NT2/D1 (cell line): ENCODE data around the gene ZFHX3.

Experiments
- SUZ12 ChIP-seq: IDR thresholded peaks from 2 replicates; pipeline ENCODE4 v1.6.1; 2011; ENCODE audit not compliant: insufficient read length, insufficient read depth; ENCODE audit errors: extremely low read depth
- ZNF274 ChIP-seq: IDR thresholded peaks from 2 replicates; pipeline ENCODE4 v1.6.1; 2011; ENCODE audit warnings: mild to moderate bottlenecking, low read depth, low read length

DNA sequence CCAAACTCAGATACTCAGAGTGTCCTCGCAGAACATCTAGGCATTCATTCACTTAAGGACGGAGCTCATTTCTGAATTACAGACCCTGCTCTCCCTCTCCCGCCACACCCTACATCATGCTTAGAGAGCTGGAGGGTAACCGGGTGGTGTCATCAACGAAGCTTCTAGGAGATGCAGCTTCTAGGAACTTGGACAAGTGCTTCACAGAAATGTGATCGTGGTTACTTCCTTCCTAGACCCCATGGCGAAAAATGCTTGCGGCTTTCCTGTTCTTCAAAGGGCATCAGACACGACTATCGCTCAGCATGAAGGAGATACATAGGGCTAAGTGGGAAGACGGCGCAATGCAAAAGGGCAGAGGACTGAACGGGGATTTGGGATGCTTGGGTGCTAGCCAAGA lies 126.8 kb downstream of the ZFHX3 start:
- TF ChIP-seq SUZ12 (no peak), ZNF274 (no peak)
